ENCODE data around the gene MYCBP2. TPM values are rescaled to one million over a fixed set of nuclear protein-coding genes. Genes with fewer than 3 reads are reported as not detected.
A peak's percentile ranks its signal among the peaks of the same experiment; 100 is the strongest.

MYCBP2 gene
- total and polyA plus RNA-seq, 3 donors from 2014 or later: 69.8 to 195 (median 188) TPM

- Histone ChIP-seq H3K9me3 (no peaks in the 10 kb centered on the region), H3K4me3 (no peak overlapping the region), H3K27ac (peak overlapping the region; percentile 4 to 57), H3K36me3 (ENCODE audit: low read depth, missing control alignments) (no peaks in the 10 kb centered on the region), H3K4me1 (peaks cover 20% of the 10 kb centered on the region), H3K27me3 (no peaks in the 10 kb centered on the region)
- TF ChIP-seq POLR2A (IDR thresholded peaks at IDR 0.05) (no peak), CTCF (IDR thresholded peaks at IDR 0.05) (no peak)
- intact Hi-C loops (cut with DNase I; ENCODE audit: low total_unique reads): no loop called here
- DNase-seq: no peak
- WGBS, 2 donors: 64 to 84% methylated on average over 4 to 9 of the region's 9 CpGs
Observed at GRCh38 chr13:77040835-77041234, 286.1 kb downstream of the MYCBP2 start.

- intact Hi-C loops (cut with DNase I; ENCODE audit: low total_unique reads): no loop called here
- no peak for TF ChIP-seq POLR2A (IDR thresholded peaks at IDR 0.05)
- TF ChIP-seq CTCF (IDR thresholded peaks at IDR 0.05): no peak
- no peak overlapping the region for H3K4me3 ChIP-seq
- H3K36me3 ChIP-seq (ENCODE audit: low read depth, missing control alignments): no peaks in the 10 kb centered on the region
- H3K27me3 ChIP-seq: no peaks in the 10 kb centered on the region
- H3K27ac ChIP-seq: peak overlapping the region in 1 of 2 donors; percentile 33
- no peak for DNase-seq
- peaks cover 20% of the 10 kb centered on the region for H3K4me1 ChIP-seq
- no peaks in the 10 kb centered on the region for H3K9me3 ChIP-seq
- 88 to 91% methylated on average over 7 of the region's 7 CpGs for WGBS, 2 donors
Observed at GRCh38 chr13:77040076-77040475, 286.8 kb downstream of the MYCBP2 start.

- peaks cover 20% of the 10 kb centered on the region for H3K4me1 ChIP-seq
- 62 to 68% methylated on average over 5 of the region's 5 CpGs for WGBS, 2 donors
- no peaks in the 10 kb centered on the region for H3K9me3 ChIP-seq
- H3K4me3 ChIP-seq: no peak overlapping the region
- H3K27me3 ChIP-seq: no peaks in the 10 kb centered on the region
- intact Hi-C loops (cut with DNase I; ENCODE audit: low total_unique reads): no loop called here
- DNase-seq: no peak
- no peak for TF ChIP-seq CTCF (IDR thresholded peaks at IDR 0.05)
- no peak for TF ChIP-seq POLR2A (IDR thresholded peaks at IDR 0.05)
- peak overlapping the region in 1 of 2 donors; percentile 33 for H3K27ac ChIP-seq
- H3K36me3 ChIP-seq (ENCODE audit: low read depth, missing control alignments): no peaks in the 10 kb centered on the region
Observed at GRCh38 chr13:77038907-77039480, 287.9 kb downstream of the MYCBP2 start.

GRCh38 chr13:77036279-77036678 is 290.6 kb downstream of the MYCBP2 start:
- peaks cover 20% of the 10 kb centered on the region for H3K4me1 ChIP-seq
- no peak overlapping the region for H3K4me3 ChIP-seq
- DNase-seq: no peak
- 33% methylated on average over 1 of the region's 1 CpG for WGBS, 2 donors
- intact Hi-C loops (cut with DNase I; ENCODE audit: low total_unique reads): no loop called here
- H3K27ac ChIP-seq: peak overlapping the region; percentile 12
- H3K27me3 ChIP-seq: no peaks in the 10 kb centered on the region
- no peaks in the 10 kb centered on the region for H3K9me3 ChIP-seq
- TF ChIP-seq POLR2A (IDR thresholded peaks at IDR 0.05): no peak
- no peak for TF ChIP-seq CTCF (IDR thresholded peaks at IDR 0.05)
- no peaks in the 10 kb centered on the region for H3K36me3 ChIP-seq (ENCODE audit: low read depth, missing control alignments)

- H3K4me3 ChIP-seq: no peak overlapping the region
- H3K27ac ChIP-seq: no peak overlapping the region
Observed at GRCh38 chr13:77034881-77035280, 292.0 kb downstream of the MYCBP2 start.

More at GRCh38 chr13:77034881-77035280, 292.0 kb downstream of the MYCBP2 start:
- Histone ChIP-seq H3K4me1 (peaks cover 14% of the 10 kb centered on the region), H3K27me3 (no peaks in the 10 kb centered on the region), H3K9me3 (no peaks in the 10 kb centered on the region), H3K36me3 (ENCODE audit: low read depth, missing control alignments) (no peaks in the 10 kb centered on the region)
- intact Hi-C loops (cut with DNase I; ENCODE audit: low total_unique reads): no loop called here
- DNase-seq: no peak
- TF ChIP-seq CTCF (IDR thresholded peaks at IDR 0.05) (no peak), POLR2A (IDR thresholded peaks at IDR 0.05) (no peak)
- 94 to 97% methylated on average over 5 of the region's 5 CpGs for WGBS, 2 donors
